Brain microvascular endothelial cell (primary cell): ENCODE data around the gene WDFY3.

ENCODE experiments used
- DNase-seq: peaks from one replicate; pipeline ENCODE4 v3.0.0-alpha.2; 2020
- H3K27ac ChIP-seq: fragments of 250-450 bp; sonication (Bioruptor Pico); 2 replicates; pipeline ENCODE4 v1.5.1; 2020; ENCODE audit warnings: mild to moderate bottlenecking, moderate library complexity
- H3K27me3 ChIP-seq: fragments of 250-450 bp; sonication (Bioruptor Pico); replicated peaks from 2 replicates; pipeline ENCODE4 v1.5.1; 2020; ENCODE audit warnings: mild to moderate bottlenecking
- H3K36me3 ChIP-seq: fragments of 250-450 bp; sonication (Bioruptor Pico); replicated peaks from 2 replicates; pipeline ENCODE4 v1.5.1; 2020; ENCODE audit warnings: mild to moderate bottlenecking
- H3K4me3 ChIP-seq: 2 replicates; pipeline ENCODE4 v1.5.1; 2011; ENCODE audit warnings: low read depth, mild to moderate bottlenecking, control low read depth, low read length, moderate library complexity
- in situ Hi-C: cut with HindIII; loops from 2 replicates; pipeline ENCODE4 v1.10.0; 2017; ENCODE audit warnings: low sequenced_read_pairs, low pct_ligation_motif_present
- TF ChIP-seq, protein P1 (sequence below): IDR thresholded peaks from 2 replicates; pipeline ENCODE4 v1.5.1; 2011; ENCODE audit warnings: low read depth, mild to moderate bottlenecking, moderate library complexity, low read length, control low read depth, inconsistent platforms; ENCODE audit errors: missing control alignments

The WDFY3 gene

DNA sequence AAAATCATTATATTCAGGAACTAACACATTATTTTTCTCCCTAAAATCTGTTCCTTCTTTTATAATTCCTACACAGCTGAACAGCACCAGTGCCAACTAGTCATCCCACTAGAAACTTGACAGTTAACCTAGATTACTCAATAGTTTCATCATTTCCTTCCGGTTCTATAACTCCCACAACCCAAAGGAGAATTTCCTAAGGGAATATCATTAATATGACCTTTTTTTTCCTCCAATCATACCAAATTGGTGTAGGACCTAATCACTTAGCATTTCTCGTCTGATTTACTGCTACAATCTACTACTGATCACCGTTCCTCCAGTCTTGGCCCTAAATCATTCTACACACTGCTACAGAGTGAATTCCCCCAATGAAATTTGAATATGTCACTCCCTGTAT, 45.9 kb downstream of the WDFY3 start:
- TF ChIP-seq, protein P1, sequence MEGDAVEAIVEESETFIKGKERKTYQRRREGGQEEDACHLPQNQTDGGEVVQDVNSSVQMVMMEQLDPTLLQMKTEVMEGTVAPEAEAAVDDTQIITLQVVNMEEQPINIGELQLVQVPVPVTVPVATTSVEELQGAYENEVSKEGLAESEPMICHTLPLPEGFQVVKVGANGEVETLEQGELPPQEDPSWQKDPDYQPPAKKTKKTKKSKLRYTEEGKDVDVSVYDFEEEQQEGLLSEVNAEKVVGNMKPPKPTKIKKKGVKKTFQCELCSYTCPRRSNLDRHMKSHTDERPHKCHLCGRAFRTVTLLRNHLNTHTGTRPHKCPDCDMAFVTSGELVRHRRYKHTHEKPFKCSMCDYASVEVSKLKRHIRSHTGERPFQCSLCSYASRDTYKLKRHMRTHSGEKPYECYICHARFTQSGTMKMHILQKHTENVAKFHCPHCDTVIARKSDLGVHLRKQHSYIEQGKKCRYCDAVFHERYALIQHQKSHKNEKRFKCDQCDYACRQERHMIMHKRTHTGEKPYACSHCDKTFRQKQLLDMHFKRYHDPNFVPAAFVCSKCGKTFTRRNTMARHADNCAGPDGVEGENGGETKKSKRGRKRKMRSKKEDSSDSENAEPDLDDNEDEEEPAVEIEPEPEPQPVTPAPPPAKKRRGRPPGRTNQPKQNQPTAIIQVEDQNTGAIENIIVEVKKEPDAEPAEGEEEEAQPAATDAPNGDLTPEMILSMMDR = no peak
- no peak overlapping the region for H3K4me3 ChIP-seq
- peak overlapping the region; percentile 14 for H3K27ac ChIP-seq
- H3K27me3 ChIP-seq = no peaks in the 10 kb centered on the region
- H3K36me3 ChIP-seq = no peaks in the 10 kb centered on the region
- peak; percentile 21 for DNase-seq
- in situ Hi-C loops = no loop called here

DNA sequence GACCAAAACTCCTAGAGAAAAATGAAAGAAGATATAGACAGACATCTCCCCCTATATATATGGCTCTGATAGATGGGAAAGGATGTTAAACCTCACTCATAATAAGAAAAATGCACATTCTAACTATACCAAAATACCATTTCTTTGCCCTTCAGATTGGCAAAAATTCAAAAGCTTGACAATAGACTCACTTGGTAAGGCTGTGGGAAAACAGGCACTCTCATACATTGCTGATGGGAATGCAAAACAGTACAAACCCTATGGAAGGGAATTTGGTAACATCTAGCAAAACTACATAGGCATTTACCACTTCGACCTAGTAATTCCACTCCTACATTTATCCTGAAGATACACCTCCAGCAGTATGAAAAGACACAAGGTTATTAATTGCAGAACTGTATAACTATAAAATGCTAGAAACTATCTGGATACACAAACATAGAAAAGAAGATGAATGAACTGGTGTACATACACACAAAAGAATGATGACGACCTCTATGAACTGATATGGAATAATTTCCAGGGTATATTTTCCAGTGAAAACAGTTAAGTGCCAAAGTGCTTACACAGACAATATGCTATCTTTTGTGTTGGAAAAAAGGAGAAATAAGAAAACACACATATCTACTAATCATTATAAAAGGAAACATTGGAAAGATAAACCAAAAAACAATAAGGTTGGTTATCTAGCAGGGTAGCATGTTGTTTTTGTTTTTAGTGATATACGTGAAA, 48.5 kb downstream of the WDFY3 start:
- no peak for DNase-seq
- Histone ChIP-seq H3K36me3 (no peaks in the 10 kb centered on the region), H3K27ac (no peak overlapping the region), H3K4me3 (no peak overlapping the region), H3K27me3 (no peaks in the 10 kb centered on the region)
- TF ChIP-seq, protein P1 = no peak
- in situ Hi-C loops = no loop called here

DNA sequence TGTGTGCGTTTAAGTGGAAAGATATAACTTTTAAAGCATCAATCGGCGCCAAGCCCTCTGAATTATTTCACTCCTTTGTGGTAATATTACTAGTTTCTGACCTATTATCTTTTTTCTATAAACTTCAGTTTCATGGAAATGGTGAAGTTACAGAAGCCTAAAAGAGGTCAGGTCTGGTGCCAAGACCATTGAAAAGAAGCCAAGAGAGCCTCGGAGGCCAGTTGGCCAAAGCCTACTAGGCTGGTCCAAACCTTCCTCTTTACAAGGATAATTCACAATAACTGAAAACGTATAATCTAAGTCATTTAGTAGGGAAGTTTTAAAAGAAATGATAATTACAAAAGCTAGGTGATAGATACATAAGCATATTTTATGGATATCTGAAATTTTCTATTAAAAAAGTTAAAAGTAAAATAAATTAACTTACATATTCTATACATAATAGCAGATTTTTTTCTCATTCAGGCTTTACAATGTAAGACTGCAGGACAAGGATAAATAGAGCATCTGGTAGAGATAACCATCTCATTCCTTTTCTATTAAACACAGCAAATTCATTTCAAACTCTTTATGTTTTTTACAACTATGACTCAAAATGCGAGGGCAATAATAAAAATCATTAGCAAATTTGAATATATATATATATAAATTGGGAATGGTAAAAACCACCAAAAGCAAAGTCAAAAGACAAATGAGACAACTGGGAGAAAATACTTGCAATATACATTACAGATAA, 49.2 kb downstream of the WDFY3 start:
- TF ChIP-seq, protein P1 = no peak
- in situ Hi-C loops = no loop called here
- Histone ChIP-seq H3K27me3 (no peaks in the 10 kb centered on the region), H3K36me3 (no peaks in the 10 kb centered on the region), H3K27ac (no peak overlapping the region), H3K4me3 (no peak overlapping the region)
- no peak for DNase-seq

DNA sequence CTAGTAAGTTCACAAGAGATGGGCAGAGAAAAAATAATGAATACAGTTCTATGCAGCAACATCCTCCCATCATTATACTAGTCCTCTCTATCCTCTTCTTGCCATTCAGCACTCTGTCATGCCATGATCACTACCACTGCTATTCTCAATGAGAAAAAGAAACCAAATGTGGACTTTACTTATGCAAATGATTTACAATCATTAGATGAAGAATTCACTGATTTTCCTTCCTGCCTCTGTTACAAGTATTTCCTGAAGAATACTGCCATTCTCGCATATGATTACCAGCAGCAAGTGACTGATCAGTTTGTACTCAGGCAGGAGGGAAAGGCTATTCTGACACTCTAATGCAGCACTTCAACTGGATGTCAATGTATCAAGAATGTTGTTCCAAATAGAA, 50.3 kb downstream of the WDFY3 start:
- Histone ChIP-seq H3K27me3 (no peaks in the 10 kb centered on the region), H3K36me3 (no peaks in the 10 kb centered on the region), H3K27ac (no peak overlapping the region), H3K4me3 (no peak overlapping the region)
- no peak for DNase-seq
- in situ Hi-C loops = no loop called here
- TF ChIP-seq, protein P1 = no peak

DNA sequence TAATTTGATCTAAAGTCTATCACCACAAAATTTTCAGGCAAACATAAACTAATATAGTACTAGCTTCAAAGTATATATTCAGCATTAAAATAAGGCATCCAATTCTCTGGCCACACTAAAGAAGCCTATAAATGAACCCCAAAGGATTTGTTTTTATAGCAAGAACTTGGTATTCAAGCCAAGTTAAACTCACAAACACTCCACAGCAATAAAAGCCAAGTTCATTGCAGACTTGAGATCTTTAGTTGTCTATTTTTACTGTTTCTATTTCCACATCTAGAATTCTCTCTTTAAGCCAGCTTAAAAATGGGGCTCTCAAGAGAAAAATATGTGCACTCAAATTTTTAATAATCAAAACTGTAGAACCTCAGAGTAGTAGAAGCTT, 51.1 kb downstream of the WDFY3 start:
- Histone ChIP-seq H3K4me3 (no peak overlapping the region), H3K36me3 (no peaks in the 10 kb centered on the region), H3K27ac (no peak overlapping the region), H3K27me3 (no peaks in the 10 kb centered on the region)
- TF ChIP-seq, protein P1 = no peak
- in situ Hi-C loops = no loop called here
- no peak for DNase-seq
